MM.1S (cell line): ENCODE data around the gene NANOG.
"Not testable (repeated sequence)": the region's sequence is repeated elsewhere in the genome, so short reads cannot be mapped to it uniquely, and the experiment has no call there.

Source experiments
- DNase-seq: peaks from one replicate; pipeline ENCODE4 v3.0.0-alpha.2; 2015
- H2AFZ ChIP-seq: fragments of 300-600 bp; sonication (generic); 2 replicates; pipeline ENCODE4 v1.6.0; 2016; ENCODE audit warnings: antibody characterized with exemption, low read length
- H3F3A ChIP-seq: fragments of 300-600 bp; sonication (generic); 2 replicates; pipeline ENCODE4 v1.6.1; 2016; ENCODE audit warnings: mild to moderate bottlenecking, antibody characterized with exemption, low read length, moderate library complexity, mixed read lengths; ENCODE audit not compliant: insufficient read depth
- H3K27ac ChIP-seq: fragments of 300-600 bp; sonication (generic); 2 replicates; pipeline ENCODE4 v1.5.1; 2016; ENCODE audit warnings: mild to moderate bottlenecking, low read length
- H3K27me3 ChIP-seq: fragments of 300-600 bp; sonication (generic); replicated peaks from 2 replicates; pipeline ENCODE4 v1.6.0; 2016; ENCODE audit warnings: low read length; ENCODE audit not compliant: insufficient read depth
- H3K36me3 ChIP-seq: fragments of 300-600 bp; sonication (generic); replicated peaks from 2 replicates; pipeline ENCODE4 v1.6.1; 2016; ENCODE audit warnings: mild to moderate bottlenecking, low read length, mixed read lengths; ENCODE audit not compliant: insufficient read depth
- H3K4me1 ChIP-seq: fragments of 300-600 bp; sonication (generic); 2 replicates; pipeline ENCODE4 v1.6.1; 2016; ENCODE audit warnings: low read length, mixed read lengths
- H3K4me2 ChIP-seq: fragments of 300-600 bp; sonication (generic); 2 replicates; pipeline ENCODE4 v1.6.0; 2016; ENCODE audit warnings: low read depth, low read length
- H3K4me3 ChIP-seq: fragments of 300-600 bp; sonication (generic); 2 replicates; pipeline ENCODE4 v1.5.1; 2016; ENCODE audit warnings: low read length, mixed read lengths
- H3K79me2 ChIP-seq: fragments of 300-600 bp; sonication (generic); 2 replicates; pipeline ENCODE4 v1.6.1; 2016; ENCODE audit warnings: mixed run types, low read length, mixed read lengths
- H3K9ac ChIP-seq: fragments of 300-600 bp; sonication (generic); 2 replicates; pipeline ENCODE4 v1.6.1; 2016; ENCODE audit warnings: low read length, mixed read lengths
- H3K9me2 ChIP-seq: fragments of 300-600 bp; sonication (generic); replicated peaks from 2 replicates; pipeline ENCODE4 v1.6.1; 2016; ENCODE audit warnings: mild to moderate bottlenecking, low read length, mixed read lengths; ENCODE audit not compliant: insufficient read depth
- H3K9me3 ChIP-seq: fragments of 300-600 bp; sonication (generic); replicated peaks from 2 replicates; pipeline ENCODE4 v1.6.1; 2016; ENCODE audit warnings: mild to moderate bottlenecking, low read length, mixed read lengths; ENCODE audit not compliant: insufficient read depth
- H4K20me1 ChIP-seq: fragments of 300-600 bp; sonication (generic); 2 replicates; pipeline ENCODE4 v1.6.1; 2016; ENCODE audit warnings: mild to moderate bottlenecking, low read length, moderate library complexity, mixed read lengths; ENCODE audit not compliant: insufficient read depth
- EZH2 ChIP-seq: fragments of 300-600 bp; sonication (generic); optimal IDR thresholded peaks from 2 replicates; pipeline ENCODE3; 2017; ENCODE audit warnings: low read depth, mild to moderate bottlenecking, antibody characterized with exemption, low read length, mixed read lengths
- EZH2phosphoT487 ChIP-seq: fragments of 300-600 bp; sonication (generic); IDR thresholded peaks from 2 replicates; pipeline ENCODE4 v1.6.1; 2018; ENCODE audit warnings: antibody characterized with exemption, low read length
- TF ChIP-seq, protein P1 (sequence below): fragments of 300-600 bp; sonication (generic); IDR thresholded peaks from 2 replicates; pipeline ENCODE4 v1.5.1; 2016; ENCODE audit warnings: antibody characterized with exemption, low read length, mixed read lengths

NANOG gene

DNA sequence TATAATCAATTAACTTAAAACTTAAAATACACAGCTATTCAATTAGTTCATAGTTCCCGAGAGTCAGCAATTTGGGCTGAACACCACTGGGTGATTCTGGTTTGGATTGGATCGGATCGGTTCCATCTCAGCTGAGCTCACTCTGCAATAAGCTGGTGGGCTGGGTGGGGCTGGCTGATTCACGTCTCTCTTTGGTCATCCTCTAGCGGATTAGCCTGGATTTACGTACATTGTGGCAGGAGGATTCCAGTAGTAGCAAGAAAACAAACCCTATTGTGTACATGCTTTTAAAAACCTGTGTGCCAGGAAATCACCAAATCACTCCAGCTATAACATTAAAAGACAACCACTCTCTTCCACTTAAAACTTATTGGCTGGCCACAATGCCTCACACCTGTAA is 38.9 kb upstream of the NANOG start:
- H3K4me2 ChIP-seq = no peak overlapping the region
- H3K4me1 ChIP-seq = no peaks in the 10 kb centered on the region
- H3K9ac ChIP-seq = no peak overlapping the region
- no peaks in the 10 kb centered on the region for H3K9me2 ChIP-seq
- no peak for TF ChIP-seq EZH2phosphoT487
- no peak for TF ChIP-seq EZH2
- TF ChIP-seq, protein P1, sequence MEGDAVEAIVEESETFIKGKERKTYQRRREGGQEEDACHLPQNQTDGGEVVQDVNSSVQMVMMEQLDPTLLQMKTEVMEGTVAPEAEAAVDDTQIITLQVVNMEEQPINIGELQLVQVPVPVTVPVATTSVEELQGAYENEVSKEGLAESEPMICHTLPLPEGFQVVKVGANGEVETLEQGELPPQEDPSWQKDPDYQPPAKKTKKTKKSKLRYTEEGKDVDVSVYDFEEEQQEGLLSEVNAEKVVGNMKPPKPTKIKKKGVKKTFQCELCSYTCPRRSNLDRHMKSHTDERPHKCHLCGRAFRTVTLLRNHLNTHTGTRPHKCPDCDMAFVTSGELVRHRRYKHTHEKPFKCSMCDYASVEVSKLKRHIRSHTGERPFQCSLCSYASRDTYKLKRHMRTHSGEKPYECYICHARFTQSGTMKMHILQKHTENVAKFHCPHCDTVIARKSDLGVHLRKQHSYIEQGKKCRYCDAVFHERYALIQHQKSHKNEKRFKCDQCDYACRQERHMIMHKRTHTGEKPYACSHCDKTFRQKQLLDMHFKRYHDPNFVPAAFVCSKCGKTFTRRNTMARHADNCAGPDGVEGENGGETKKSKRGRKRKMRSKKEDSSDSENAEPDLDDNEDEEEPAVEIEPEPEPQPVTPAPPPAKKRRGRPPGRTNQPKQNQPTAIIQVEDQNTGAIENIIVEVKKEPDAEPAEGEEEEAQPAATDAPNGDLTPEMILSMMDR = no peak
- no peak overlapping the region for H3K4me3 ChIP-seq
- DNase-seq = no peak
- no peaks in the 10 kb centered on the region for H3K27me3 ChIP-seq
- H3K79me2 ChIP-seq = no peaks in the 10 kb centered on the region
- H4K20me1 ChIP-seq = no peaks in the 10 kb centered on the region
- no peaks in the 10 kb centered on the region for H3K36me3 ChIP-seq
- H3F3A ChIP-seq = no peaks in the 10 kb centered on the region
- no peak overlapping the region for H2AFZ ChIP-seq
- H3K27ac ChIP-seq = no peak overlapping the region
- no peaks in the 10 kb centered on the region for H3K9me3 ChIP-seq

DNA sequence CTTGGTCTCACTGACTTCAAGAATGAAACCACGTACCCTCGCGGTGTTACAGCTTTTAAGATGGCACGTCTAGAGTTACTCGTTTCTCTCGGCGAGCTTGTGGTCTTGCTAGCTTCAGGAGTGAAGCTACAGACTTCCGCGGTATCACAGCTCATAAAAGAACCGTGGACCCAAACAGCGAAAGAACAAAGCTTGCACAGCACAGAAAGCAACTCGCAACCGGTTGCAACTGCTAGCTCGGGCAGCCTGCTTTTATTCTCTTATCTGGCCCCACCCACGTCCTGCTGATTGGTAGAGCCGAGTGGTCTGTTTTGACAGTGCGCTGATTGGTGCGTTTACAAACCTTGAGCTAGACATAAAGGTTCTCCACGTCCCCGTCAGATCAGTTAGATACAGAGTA is 37.8 kb upstream of the NANOG start:
- H3K79me2 ChIP-seq = no peaks in the 10 kb centered on the region
- DNase-seq = no peak
- H4K20me1 ChIP-seq = no peaks in the 10 kb centered on the region
- H3K9me3 ChIP-seq = no peaks in the 10 kb centered on the region
- no peak overlapping the region for H2AFZ ChIP-seq
- no peaks in the 10 kb centered on the region for H3K9me2 ChIP-seq
- H3K4me3 ChIP-seq = no peak overlapping the region
- no peak overlapping the region for H3K4me2 ChIP-seq
- H3K4me1 ChIP-seq = no peaks in the 10 kb centered on the region
- H3K27me3 ChIP-seq = no peaks in the 10 kb centered on the region
- no peaks in the 10 kb centered on the region for H3F3A ChIP-seq
- TF ChIP-seq, protein P1 = no peak
- TF ChIP-seq EZH2phosphoT487 = no peak
- TF ChIP-seq EZH2 = no peak
- no peaks in the 10 kb centered on the region for H3K36me3 ChIP-seq
- no peak overlapping the region for H3K9ac ChIP-seq
- no peak overlapping the region for H3K27ac ChIP-seq

DNA sequence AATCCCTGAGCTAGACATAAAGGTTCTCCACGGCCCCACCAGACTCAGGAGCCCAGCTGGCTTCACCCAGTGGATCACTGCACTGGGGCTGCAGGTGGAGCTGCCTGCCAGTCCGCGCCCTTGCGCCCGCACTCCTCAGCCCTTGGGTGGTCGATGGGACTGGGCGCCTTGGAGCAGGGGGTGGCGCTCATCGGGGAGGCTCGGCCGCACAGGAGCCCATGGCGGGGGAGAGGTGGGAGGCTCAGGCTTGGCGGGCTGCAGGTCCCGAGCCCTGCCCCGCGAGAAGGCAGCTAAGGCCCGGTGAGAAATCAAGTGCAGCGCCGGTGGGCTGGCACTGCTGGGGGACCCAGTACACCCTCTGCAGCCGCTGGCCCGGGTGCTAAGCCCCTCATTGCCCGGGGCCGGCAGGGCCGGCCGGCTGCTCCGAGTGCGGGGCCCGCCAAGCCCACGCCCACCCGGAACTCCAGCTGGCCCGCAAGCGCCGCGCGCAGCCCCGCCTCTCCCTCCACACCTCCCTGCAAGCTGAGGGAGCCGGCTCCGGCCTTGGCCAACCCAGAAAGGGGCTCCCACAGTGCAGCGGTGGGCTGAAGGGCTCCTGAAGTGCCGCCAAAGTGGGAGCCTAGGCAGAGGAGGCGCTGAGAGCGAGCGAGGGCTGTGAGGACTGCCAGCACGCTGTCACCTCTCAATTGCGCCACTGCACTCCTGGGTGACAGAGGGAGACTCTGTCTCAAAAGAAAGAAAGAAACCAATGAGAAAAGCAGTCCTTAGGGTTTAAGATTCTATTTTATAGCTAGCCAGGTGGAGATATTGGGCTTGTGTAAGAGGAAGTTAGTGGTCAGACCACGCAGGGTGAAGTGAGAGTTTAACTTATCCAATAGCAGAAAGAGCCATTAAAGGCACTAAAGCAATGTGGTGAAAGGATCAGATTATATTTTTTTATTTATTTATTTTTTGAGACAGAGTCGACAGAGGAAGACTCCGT is 37.0 kb upstream of the NANOG start:
- H3K4me3 ChIP-seq, H3K9me3 ChIP-seq, H3K4me2 ChIP-seq: not testable (repeated sequence)

DNA sequence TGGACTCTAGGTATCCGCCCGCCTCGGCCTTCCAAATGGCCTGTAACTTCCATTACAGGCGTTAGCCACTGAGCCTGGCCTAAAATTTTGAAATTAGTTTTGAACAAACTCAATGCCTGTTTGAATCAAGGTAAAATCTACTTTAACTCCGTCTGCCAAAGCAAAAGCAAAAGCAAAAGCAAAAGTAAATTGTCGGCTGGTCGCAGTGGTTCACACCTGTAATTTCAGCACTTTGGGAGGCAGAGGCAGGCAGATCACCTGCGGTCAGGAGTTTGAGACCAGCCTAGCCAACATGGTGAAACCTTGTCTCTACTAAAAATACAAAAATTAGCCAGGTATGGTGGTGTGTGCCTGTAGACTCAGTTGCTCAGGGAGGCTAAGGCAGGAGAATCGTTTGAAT is 33.5 kb upstream of the NANOG start:
- peak; percentile 47 for DNase-seq
- not testable (repeated sequence) for H3K79me2 ChIP-seq, H3K27ac ChIP-seq, H3K4me2 ChIP-seq, H3K4me1 ChIP-seq, H3K36me3 ChIP-seq, H3K9me3 ChIP-seq, H3K27me3 ChIP-seq, H3K4me3 ChIP-seq, H4K20me1 ChIP-seq, H3K9ac ChIP-seq, H3F3A ChIP-seq, H3K9me2 ChIP-seq
- peak overlapping the region; percentile 47 for H2AFZ ChIP-seq

More for the DNA sequence above, 37.0 kb upstream of the NANOG start:
- not testable (repeated sequence) for H3K9me2 ChIP-seq, H3K27me3 ChIP-seq, H3K27ac ChIP-seq, DNase-seq, H3K36me3 ChIP-seq, H4K20me1 ChIP-seq, H2AFZ ChIP-seq, H3K9ac ChIP-seq, H3K79me2 ChIP-seq, H3K4me1 ChIP-seq, H3F3A ChIP-seq
